Measurements from ENCODE around the gene FRS2. TPM values are rescaled to one million over a fixed set of nuclear protein-coding genes. Genes with fewer than 3 reads are reported as not detected.

The FRS2 gene
- total RNA-seq, 4 donors from 2014 or later, result 27.4 to 159 (median 65.4) TPM

- Histone ChIP-seq H3K27ac (peak overlapping the region in 1 of 2 donors; percentile 5), H3K27me3 (no peaks in the 10 kb centered on the region), H3K4me1 (peaks cover 0 to 15% of the 10 kb centered on the region in 2 donors), H3K36me3 (no peaks in the 10 kb centered on the region), H3K9me3 (no peaks in the 10 kb centered on the region), H3K4me3 (no peak overlapping the region)
- DNase-seq, result no peak
- TF ChIP-seq POLR2A (IDR thresholded peaks at IDR 0.05), result no peak
- no peak for TF ChIP-seq CTCF (IDR thresholded peaks at IDR 0.05)
- intact Hi-C loops (cut with DNase I; ENCODE audit: low total_unique reads), result no loop called here
These were observed 42.6 kb downstream of the FRS2 start for GRCh38 chr12:69512820-69513219.

GRCh38 chr12:69513297-69513696 lies 43.1 kb downstream of the FRS2 start:
- intact Hi-C loops (cut with DNase I; ENCODE audit: low total_unique reads), result no loop called here
- H3K9me3 ChIP-seq, result no peaks in the 10 kb centered on the region
- no peak for TF ChIP-seq CTCF (IDR thresholded peaks at IDR 0.05)
- no peak for TF ChIP-seq POLR2A (IDR thresholded peaks at IDR 0.05)
- no peaks in the 10 kb centered on the region for H3K36me3 ChIP-seq
- DNase-seq, result no peak
- H3K27me3 ChIP-seq, result no peaks in the 10 kb centered on the region
- peaks cover 0 to 15% of the 10 kb centered on the region in 2 donors for H3K4me1 ChIP-seq
- peak overlapping the region; percentile 5 to 23 for H3K27ac ChIP-seq
- no peak overlapping the region for H3K4me3 ChIP-seq

GRCh38 chr12:69514111-69514510 lies 43.9 kb downstream of the FRS2 start:
- H3K27ac ChIP-seq, result peak overlapping the region in 1 of 2 donors; percentile 23
- H3K4me3 ChIP-seq, result no peak overlapping the region
- H3K27me3 ChIP-seq, result no peaks in the 10 kb centered on the region
- no peak for DNase-seq
- TF ChIP-seq CTCF (IDR thresholded peaks at IDR 0.05), result no peak
- no peak for TF ChIP-seq POLR2A (IDR thresholded peaks at IDR 0.05)
- no peaks in the 10 kb centered on the region for H3K36me3 ChIP-seq
- H3K9me3 ChIP-seq, result no peaks in the 10 kb centered on the region
- intact Hi-C loops (cut with DNase I; ENCODE audit: low total_unique reads), result no loop called here
- H3K4me1 ChIP-seq, result peaks cover 0 to 15% of the 10 kb centered on the region in 2 donors

GRCh38 chr12:69514845-69515244 lies 44.7 kb downstream of the FRS2 start:
- H3K4me1 ChIP-seq, result peaks cover 0 to 15% of the 10 kb centered on the region in 2 donors
- DNase-seq, result no peak
- no peak overlapping the region for H3K4me3 ChIP-seq
- no peaks in the 10 kb centered on the region for H3K36me3 ChIP-seq
- H3K27me3 ChIP-seq, result no peaks in the 10 kb centered on the region
- H3K9me3 ChIP-seq, result no peaks in the 10 kb centered on the region
- peak overlapping the region in 1 of 2 donors; percentile 3 for H3K27ac ChIP-seq
- no peak for TF ChIP-seq POLR2A (IDR thresholded peaks at IDR 0.05)
- no peak for TF ChIP-seq CTCF (IDR thresholded peaks at IDR 0.05)
- intact Hi-C loops (cut with DNase I; ENCODE audit: low total_unique reads), result no loop called here

- TF ChIP-seq POLR2A (IDR thresholded peaks at IDR 0.05) (no peak), CTCF (IDR thresholded peaks at IDR 0.05) (no peak)
- Histone ChIP-seq H3K4me1 (peaks cover 0 to 15% of the 10 kb centered on the region in 2 donors), H3K27ac (peak overlapping the region in 1 of 2 donors; percentile 3), H3K4me3 (no peak overlapping the region), H3K27me3 (no peaks in the 10 kb centered on the region), H3K9me3 (no peaks in the 10 kb centered on the region), H3K36me3 (no peaks in the 10 kb centered on the region)
- no peak for DNase-seq
- intact Hi-C loops (cut with DNase I; ENCODE audit: low total_unique reads), result no loop called here
These were observed 45.3 kb downstream of the FRS2 start for GRCh38 chr12:69515394-69515930.
